ENCODE data around the gene KTN1.

The KTN1 gene

DNA sequence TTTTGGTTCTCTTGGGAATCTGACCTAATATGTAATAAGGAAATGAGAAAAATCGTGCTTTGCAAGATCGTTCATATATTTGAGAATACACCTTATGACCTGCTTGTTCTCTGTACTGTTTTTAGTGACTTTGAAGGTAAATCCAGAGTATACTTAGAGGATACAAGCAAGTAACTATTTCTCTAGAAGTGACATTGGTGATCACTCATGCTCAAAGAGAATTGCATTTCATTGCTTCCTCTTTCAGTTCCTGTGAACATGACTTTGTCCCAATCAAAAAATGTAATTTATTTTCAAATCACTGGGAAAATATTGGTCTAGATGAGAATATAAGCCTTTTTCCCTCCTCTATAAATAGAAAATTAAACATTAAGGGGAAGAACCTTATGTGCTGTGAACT, 2.7 kb downstream of the KTN1 start:
- H3K9ac ChIP-seq (ENCODE audit: low read length): no peak overlapping the region
- no peak overlapping the region for H3K27ac ChIP-seq (ENCODE audit: low read depth, low read length)
- no peaks in the 10 kb centered on the region for H3K36me3 ChIP-seq (ENCODE audit: control insufficient read depth, insufficient read depth, low read length)
- peaks cover 17% of the 10 kb centered on the region for H3K4me1 ChIP-seq (ENCODE audit: control insufficient read depth, insufficient read depth, low read length)
- H3K4me3 ChIP-seq (ENCODE audit: low read length): no peak overlapping the region
- no peaks in the 10 kb centered on the region for H3K27me3 ChIP-seq (ENCODE audit: control insufficient read depth, insufficient read depth, low read length)

GRCh38 chr14:55583942-55584468, 4.0 kb downstream of the KTN1 start:
- no peak overlapping the region for H3K27ac ChIP-seq (ENCODE audit: low read depth, low read length)
- peaks cover 20% of the 10 kb centered on the region for H3K4me1 ChIP-seq (ENCODE audit: control insufficient read depth, insufficient read depth, low read length)
- no peak overlapping the region for H3K9ac ChIP-seq (ENCODE audit: low read length)
- no peaks in the 10 kb centered on the region for H3K36me3 ChIP-seq (ENCODE audit: control insufficient read depth, insufficient read depth, low read length)
- H3K27me3 ChIP-seq (ENCODE audit: control insufficient read depth, insufficient read depth, low read length): no peaks in the 10 kb centered on the region
- H3K4me3 ChIP-seq (ENCODE audit: low read length): no peak overlapping the region

DNA sequence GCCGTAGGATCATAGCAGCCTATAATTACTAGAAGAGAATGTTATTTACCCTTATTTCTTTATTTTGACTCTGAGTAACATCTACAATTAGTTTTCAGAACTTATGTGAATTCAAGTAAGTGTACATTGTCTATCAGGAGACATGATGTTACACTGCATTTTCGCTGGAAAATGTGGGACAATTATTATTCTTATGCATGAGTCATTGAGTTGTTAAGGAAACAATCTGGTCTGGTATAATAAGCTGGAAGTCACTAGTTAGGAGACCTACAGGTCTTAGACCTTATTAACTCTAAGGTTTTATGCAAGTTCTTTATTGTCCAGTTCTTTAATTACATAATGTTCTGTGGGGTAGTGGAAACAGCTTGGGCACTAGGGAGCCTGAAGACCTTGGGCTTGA, 5.8 kb downstream of the KTN1 start:
- Histone ChIP-seq H3K9ac (ENCODE audit: low read length) (no peak overlapping the region), H3K27me3 (ENCODE audit: control insufficient read depth, insufficient read depth, low read length) (no peaks in the 10 kb centered on the region), H3K4me1 (ENCODE audit: control insufficient read depth, insufficient read depth, low read length) (peaks cover 20% of the 10 kb centered on the region), H3K36me3 (ENCODE audit: control insufficient read depth, insufficient read depth, low read length) (no peaks in the 10 kb centered on the region), H3K27ac (ENCODE audit: low read depth, low read length) (peak overlapping the region; percentile 26), H3K4me3 (ENCODE audit: low read length) (no peak overlapping the region)

DNA sequence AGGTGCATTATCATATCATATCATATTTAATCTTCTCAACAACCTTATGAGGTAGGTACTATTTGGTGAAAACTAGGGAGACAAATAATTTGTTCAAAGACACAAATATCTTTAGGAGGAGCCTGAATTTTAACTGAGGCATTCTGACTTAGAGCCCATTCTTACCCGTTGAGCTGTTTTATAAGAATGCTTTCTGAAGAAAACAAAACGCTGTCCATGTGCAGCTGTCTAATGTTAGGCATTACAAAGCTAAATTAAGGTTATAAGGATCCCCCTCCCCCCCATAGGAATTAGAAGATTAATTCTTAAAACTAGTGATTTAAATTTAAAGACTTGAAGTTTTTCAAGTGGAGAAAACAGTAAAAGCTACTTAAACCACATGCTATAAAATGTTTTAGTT, 6.4 kb downstream of the KTN1 start:
- H3K9ac ChIP-seq (ENCODE audit: low read length): no peak overlapping the region
- H3K4me3 ChIP-seq (ENCODE audit: low read length): no peak overlapping the region
- no peaks in the 10 kb centered on the region for H3K27me3 ChIP-seq (ENCODE audit: control insufficient read depth, insufficient read depth, low read length)
- peaks cover 18% of the 10 kb centered on the region for H3K4me1 ChIP-seq (ENCODE audit: control insufficient read depth, insufficient read depth, low read length)
- H3K27ac ChIP-seq (ENCODE audit: low read depth, low read length): no peak overlapping the region
- H3K36me3 ChIP-seq (ENCODE audit: control insufficient read depth, insufficient read depth, low read length): no peaks in the 10 kb centered on the region

GRCh38 chr14:55587847-55588246, 7.8 kb downstream of the KTN1 start:
- Histone ChIP-seq H3K4me1 (ENCODE audit: control insufficient read depth, insufficient read depth, low read length) (peaks cover 16% of the 10 kb centered on the region), H3K9ac (ENCODE audit: low read length) (no peak overlapping the region), H3K27ac (ENCODE audit: low read depth, low read length) (no peak overlapping the region), H3K4me3 (ENCODE audit: low read length) (no peak overlapping the region), H3K36me3 (ENCODE audit: control insufficient read depth, insufficient read depth, low read length) (no peaks in the 10 kb centered on the region), H3K27me3 (ENCODE audit: control insufficient read depth, insufficient read depth, low read length) (no peaks in the 10 kb centered on the region)

- Histone ChIP-seq H3K4me1 (ENCODE audit: control insufficient read depth, insufficient read depth, low read length) (peaks cover 16% of the 10 kb centered on the region), H3K9ac (ENCODE audit: low read length) (no peak overlapping the region), H3K36me3 (ENCODE audit: control insufficient read depth, insufficient read depth, low read length) (no peaks in the 10 kb centered on the region), H3K4me3 (ENCODE audit: low read length) (no peak overlapping the region), H3K27me3 (ENCODE audit: control insufficient read depth, insufficient read depth, low read length) (no peaks in the 10 kb centered on the region), H3K27ac (ENCODE audit: low read depth, low read length) (no peak overlapping the region)
These were observed 8.3 kb downstream of the KTN1 start for GRCh38 chr14:55588259-55588699.

GRCh38 chr14:55589171-55589570, 9.2 kb downstream of the KTN1 start:
- no peaks in the 10 kb centered on the region for H3K27me3 ChIP-seq (ENCODE audit: control insufficient read depth, insufficient read depth, low read length)
- no peak overlapping the region for H3K27ac ChIP-seq (ENCODE audit: low read depth, low read length)
- H3K4me3 ChIP-seq (ENCODE audit: low read length): no peak overlapping the region
- H3K4me1 ChIP-seq (ENCODE audit: control insufficient read depth, insufficient read depth, low read length): peaks cover 15% of the 10 kb centered on the region
- no peaks in the 10 kb centered on the region for H3K36me3 ChIP-seq (ENCODE audit: control insufficient read depth, insufficient read depth, low read length)
- no peak overlapping the region for H3K9ac ChIP-seq (ENCODE audit: low read length)

- Histone ChIP-seq H3K36me3 (ENCODE audit: control insufficient read depth, insufficient read depth, low read length) (no peaks in the 10 kb centered on the region), H3K27ac (ENCODE audit: low read depth, low read length) (no peak overlapping the region), H3K4me1 (ENCODE audit: control insufficient read depth, insufficient read depth, low read length) (peaks cover 5% of the 10 kb centered on the region)
These were observed 12.4 kb downstream of the KTN1 start for GRCh38 chr14:55592436-55592835.

GRCh38 chr14:55593698-55594097, 13.7 kb downstream of the KTN1 start:
- H3K4me3 ChIP-seq (ENCODE audit: low read length): no peak overlapping the region
- H3K9ac ChIP-seq (ENCODE audit: low read length): no peak overlapping the region
- no peak overlapping the region for H3K27ac ChIP-seq (ENCODE audit: low read depth, low read length)

More at GRCh38 chr14:55592436-55592835, 12.4 kb downstream of the KTN1 start:
- Histone ChIP-seq H3K4me3 (ENCODE audit: low read length) (no peak overlapping the region), H3K9ac (ENCODE audit: low read length) (no peak overlapping the region), H3K27me3 (ENCODE audit: control insufficient read depth, insufficient read depth, low read length) (no peaks in the 10 kb centered on the region)

DNA sequence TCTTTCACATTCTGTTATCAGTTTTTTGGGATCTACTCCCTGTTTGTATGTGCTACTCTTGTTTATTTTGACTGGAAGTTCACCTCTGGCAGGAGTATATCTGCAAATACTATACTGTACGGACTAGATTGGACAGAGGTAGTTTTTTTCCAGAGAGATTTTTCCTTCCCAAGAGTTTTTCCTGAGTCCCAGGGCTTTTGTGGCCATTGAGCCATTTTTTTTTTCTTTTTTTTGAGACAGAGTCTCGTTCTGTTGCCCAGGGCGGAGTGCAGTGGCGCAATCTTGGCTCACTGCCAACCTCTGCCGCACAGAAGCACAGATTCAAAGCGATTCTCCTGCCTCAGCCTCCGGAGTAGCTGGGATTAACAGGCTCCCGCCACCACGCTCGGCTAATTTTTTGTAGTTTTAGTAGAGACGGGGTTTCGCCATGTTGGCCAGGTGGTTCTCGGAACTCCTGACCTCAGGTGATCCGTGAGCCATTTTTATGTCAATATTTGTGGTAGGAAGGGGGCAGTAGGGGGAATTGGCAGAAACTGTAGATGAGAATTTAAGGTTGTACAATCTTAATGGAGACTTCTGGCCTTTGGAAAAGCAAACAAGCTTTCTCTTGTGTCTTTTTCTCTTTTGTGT, 19.4 kb downstream of the KTN1 start:
- no peak overlapping the region for H3K27ac ChIP-seq (ENCODE audit: low read depth, low read length)
- no peaks in the 10 kb centered on the region for H3K4me1 ChIP-seq (ENCODE audit: control insufficient read depth, insufficient read depth, low read length)
- H3K4me3 ChIP-seq (ENCODE audit: low read length): no peak overlapping the region
- no peaks in the 10 kb centered on the region for H3K27me3 ChIP-seq (ENCODE audit: control insufficient read depth, insufficient read depth, low read length)
- peaks cover 2% of the 10 kb centered on the region for H3K36me3 ChIP-seq (ENCODE audit: control insufficient read depth, insufficient read depth, low read length)
- no peak overlapping the region for H3K9ac ChIP-seq (ENCODE audit: low read length)

More at GRCh38 chr14:55593698-55594097, 13.7 kb downstream of the KTN1 start:
- Histone ChIP-seq H3K27me3 (ENCODE audit: control insufficient read depth, insufficient read depth, low read length) (no peaks in the 10 kb centered on the region), H3K36me3 (ENCODE audit: control insufficient read depth, insufficient read depth, low read length) (no peaks in the 10 kb centered on the region), H3K4me1 (ENCODE audit: control insufficient read depth, insufficient read depth, low read length) (no peaks in the 10 kb centered on the region)

DNA sequence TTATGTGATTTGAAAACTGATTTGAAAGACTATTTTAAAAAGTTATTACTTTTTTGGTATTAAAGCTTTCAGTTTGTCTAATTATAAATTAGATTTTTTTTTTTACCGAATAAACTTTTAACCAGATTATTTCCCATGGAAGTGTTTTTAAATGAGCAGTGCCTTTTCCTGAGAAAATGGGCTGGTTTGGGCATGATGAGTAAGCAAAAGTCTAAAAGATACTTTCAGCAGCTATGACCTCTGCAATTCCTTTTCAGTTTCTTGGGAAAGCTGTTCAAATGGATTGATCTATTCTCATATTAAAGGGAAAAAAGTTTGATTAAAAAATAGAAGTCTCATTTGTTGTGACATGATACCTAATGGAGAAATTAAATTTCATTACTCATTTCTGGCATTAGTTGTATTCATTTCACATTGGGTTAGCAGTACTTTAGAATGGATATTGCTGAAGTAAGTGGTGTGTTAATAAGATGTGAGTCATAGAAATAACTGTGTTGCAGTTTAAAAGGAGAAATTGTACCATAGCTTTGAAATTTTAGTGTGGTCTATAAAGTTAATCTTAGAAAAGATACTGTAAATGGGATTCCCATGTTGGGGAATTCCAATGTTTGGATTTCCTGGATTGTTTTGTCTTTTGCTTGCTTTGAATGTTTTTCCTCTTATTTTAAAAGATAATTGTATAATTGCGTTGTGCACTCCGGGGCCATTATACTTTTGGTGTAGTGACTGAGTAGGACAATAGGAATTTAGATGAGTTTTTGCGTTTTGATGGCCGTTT, 21.0 kb downstream of the KTN1 start:
- no peak overlapping the region for H3K4me3 ChIP-seq (ENCODE audit: low read length)
- peaks cover 2% of the 10 kb centered on the region for H3K36me3 ChIP-seq (ENCODE audit: control insufficient read depth, insufficient read depth, low read length)
- no peaks in the 10 kb centered on the region for H3K4me1 ChIP-seq (ENCODE audit: control insufficient read depth, insufficient read depth, low read length)
- no peaks in the 10 kb centered on the region for H3K27me3 ChIP-seq (ENCODE audit: control insufficient read depth, insufficient read depth, low read length)
- no peak overlapping the region for H3K27ac ChIP-seq (ENCODE audit: low read depth, low read length)
- H3K9ac ChIP-seq (ENCODE audit: low read length): no peak overlapping the region

GRCh38 chr14:55603401-55603953, 23.5 kb downstream of the KTN1 start:
- no peaks in the 10 kb centered on the region for H3K4me1 ChIP-seq (ENCODE audit: control insufficient read depth, insufficient read depth, low read length)
- no peaks in the 10 kb centered on the region for H3K27me3 ChIP-seq (ENCODE audit: control insufficient read depth, insufficient read depth, low read length)
- no peak overlapping the region for H3K9ac ChIP-seq (ENCODE audit: low read length)
- no peak overlapping the region for H3K4me3 ChIP-seq (ENCODE audit: low read length)
- H3K27ac ChIP-seq (ENCODE audit: low read depth, low read length): no peak overlapping the region
- H3K36me3 ChIP-seq (ENCODE audit: control insufficient read depth, insufficient read depth, low read length): peaks cover 2% of the 10 kb centered on the region

Data from rectal smooth muscle tissue (tissue), 1 donor.